Activated B cell treated with CpG ODN at 0.5 μM for 24 hours (primary cell): Measurements from ENCODE around the gene HOXD11. TPM values are rescaled to one million over a fixed set of nuclear protein-coding genes. Genes with fewer than 3 reads are reported as not detected.
A peak's percentile ranks its signal among the peaks of the same experiment; 100 is the strongest.

ENCODE experiments used
- ATAC-seq: fragments of 200-7000 bp; cut with Tn5 transposase; one replicate; pipeline ENCODE4 v1.10.0; 2021; ENCODE audit warnings: low read depth, mild to moderate bottlenecking, moderate library complexity
- CTCF ChIA-PET: fragments of 350-600 bp; sonication (Branson Sonifier 250); formaldehyde crosslinking; loops from one replicate; lab custom pipeline; 2021; ENCODE audit warnings: antibody characterized with exemption; lab: Charles Lee
- POLR2A ChIA-PET: fragments of 350-600 bp; sonication (Branson Sonifier 250); formaldehyde crosslinking; loops from one replicate; lab custom pipeline; 2021; ENCODE audit warnings: antibody characterized with exemption; lab: Charles Lee
- DNase-seq: peaks from one replicate; pipeline ENCODE4 v3.0.0; 2022
- H3K27ac Mint-ChIP-seq: one replicate; pipeline ENCODE4 v1.8.0; 2020; ENCODE audit warnings: mixed read lengths
- H3K27me3 Mint-ChIP-seq: one replicate; pipeline ENCODE4 v1.8.0; 2021; ENCODE audit warnings: mixed read lengths
- H3K36me3 Mint-ChIP-seq: one replicate; pipeline ENCODE4 v1.8.0; 2021; ENCODE audit warnings: low read depth, mixed read lengths
- H3K4me1 Mint-ChIP-seq: one replicate; pipeline ENCODE4 v1.8.0; 2021; ENCODE audit warnings: mixed read lengths
- H3K4me3 Mint-ChIP-seq: one replicate; pipeline ENCODE4 v1.8.0; 2020; ENCODE audit warnings: mild to moderate bottlenecking, mixed read lengths
- H3K9me3 Mint-ChIP-seq: one replicate; pipeline ENCODE4 v1.8.0; 2020; ENCODE audit warnings: mixed read lengths
- CTCF ChIP-seq: fragments of 200-600 bp; IDR thresholded peaks from one replicate; pipeline ENCODE4 v1.8.0; 2022; ENCODE audit warnings: antibody characterized with exemption, mild to moderate bottlenecking
- intact Hi-C: fragments of 100-400 bp; cut with micrococcal nuclease; formaldehyde crosslinking; loops from one replicate; pipeline ENCODE4 v1.15.1; 2024
- total RNA-seq: library from RNA; stranded (reverse); gene quantifications from 2 replicates; pipeline ENCODE4 v1.2.3, GENCODE V29; 2022

HOXD11 gene
- total RNA-seq, 1 donor from 2014 or later, result not detected

GRCh38 chr2:176129813-176130146 is 22.7 kb downstream of the HOXD11 start:
- DNase-seq (no peak), ATAC-seq (no peak)
- no peak overlapping the region for H3K27ac Mint-ChIP-seq
- no peak overlapping the region for H3K4me3 Mint-ChIP-seq
- no peaks in the 10 kb centered on the region for H3K9me3 Mint-ChIP-seq
- H3K36me3 Mint-ChIP-seq, result no peaks in the 10 kb centered on the region
- peaks cover 31% of the 10 kb centered on the region for H3K4me1 Mint-ChIP-seq
- no peak for TF ChIP-seq CTCF
- H3K27me3 Mint-ChIP-seq, result peaks cover 71% of the 10 kb centered on the region
- intact Hi-C loops, result loop anchor here (2.0 to 10.0 kb wide), 5 partner anchors 32 to 1795 kb away; partner anchors contain the start of genes HOXD12 and SP9
- CTCF ChIA-PET, result interaction anchor here (1.4 to 4.1 kb wide), 2 partner anchors 11 to 326 kb away, joined by 4 to 19 read pairs; no protein-coding TSS in a partner anchor
- POLR2A ChIA-PET, result no interaction called here

- TF ChIP-seq CTCF, result no peak
- intact Hi-C loops, result loop anchor here (2.0 to 10.0 kb wide), 3 partner anchors 33 to 1796 kb away; partner anchors contain the start of genes HOXD12 and SP9
- ChIA-PET POLR2A (no interaction called here), CTCF (interaction anchor here (1.4 to 4.1 kb wide), 2 partner anchors 10 to 325 kb away, joined by 4 to 19 read pairs; no protein-coding TSS in a partner anchor)
- Mint-ChIP-seq H3K4me3 (peak overlapping the region; percentile 57), H3K27ac (peak overlapping the region; percentile 41), H3K27me3 (peaks cover 73% of the 10 kb centered on the region), H3K9me3 (no peaks in the 10 kb centered on the region), H3K4me1 (peaks cover 32% of the 10 kb centered on the region), H3K36me3 (no peaks in the 10 kb centered on the region)
- DNase-seq, result no peak
- peak; percentile 18 for ATAC-seq
Observed at GRCh38 chr2:176130147-176130956, 23.3 kb downstream of the HOXD11 start.

- intact Hi-C loops, result loop anchor here (2.0 to 10.0 kb wide), 3 partner anchors 34 to 1796 kb away; partner anchors contain the start of genes HOXD12 and SP9
- POLR2A ChIA-PET, result interaction anchor here (0.5 kb wide), 1 partner anchor 1747 kb away, joined by 6 read pairs; no protein-coding TSS in a partner anchor
- ATAC-seq, result no peak
- Mint-ChIP-seq H3K9me3 (no peaks in the 10 kb centered on the region), H3K27ac (peak overlapping the region; percentile 41), H3K4me1 (peaks cover 40% of the 10 kb centered on the region), H3K4me3 (peak overlapping the region; percentile 57), H3K36me3 (no peaks in the 10 kb centered on the region), H3K27me3 (peaks cover 73% of the 10 kb centered on the region)
- CTCF ChIA-PET, result interaction anchor here (1.4 to 4.1 kb wide), 4 partner anchors 9 to 521 kb away, joined by 4 to 19 read pairs (median 6); no protein-coding TSS in a partner anchor
- DNase-seq, result no peak
- TF ChIP-seq CTCF, result no peak
Observed at GRCh38 chr2:176130957-176131847, 24.1 kb downstream of the HOXD11 start.

GRCh38 chr2:176131848-176132158 is 24.7 kb downstream of the HOXD11 start:
- DNase-seq, result no peak
- intact Hi-C loops, result loop anchor here (2.0 to 10.0 kb wide), 4 partner anchors 25 to 1797 kb away; partner anchors contain the start of genes HOXD12, HOXD3 and SP9
- CTCF ChIA-PET, result interaction anchor here (1.4 to 4.1 kb wide), 3 partner anchors 324 to 521 kb away, joined by 5 to 19 read pairs (median 7); no protein-coding TSS in a partner anchor
- TF ChIP-seq CTCF, result no peak
- no peaks in the 10 kb centered on the region for H3K36me3 Mint-ChIP-seq
- ATAC-seq, result no peak
- POLR2A ChIA-PET, result interaction anchor here (0.5 kb wide), 1 partner anchor 1748 kb away, joined by 6 read pairs; no protein-coding TSS in a partner anchor
- peaks cover 71% of the 10 kb centered on the region for H3K27me3 Mint-ChIP-seq
- H3K4me1 Mint-ChIP-seq, result peaks cover 42% of the 10 kb centered on the region
- H3K9me3 Mint-ChIP-seq, result no peaks in the 10 kb centered on the region
- H3K4me3 Mint-ChIP-seq, result no peak overlapping the region
- no peak overlapping the region for H3K27ac Mint-ChIP-seq
